Activated T-cell treated with anti-CD3 and anti-CD28 coated beads, Interleukin-2, amount 50 U/mL, for 72 hours (primary cell): ENCODE data around the gene JADE2. TPM values are rescaled to one million over a fixed set of nuclear protein-coding genes. Genes with fewer than 3 reads are reported as not detected.
"Not testable (repeated sequence)": the region's sequence is repeated elsewhere in the genome, so short reads cannot be mapped to it uniquely, and the experiment has no call there.

Source experiments
- ATAC-seq, 2 donors: fragments of 150-1000 bp; cut with Tn5 transposase; replicated peaks in 1 of 2; 2 replicates each; pipeline ENCODE4 v1.10.0; 2021; ENCODE audit warnings: moderate library complexity in 2 of 2, mild to moderate bottlenecking in 1 of 2
- DNase-seq, 2 donors: peaks; one replicate each; pipeline ENCODE4 v3.0.0; 2021 to 2022; ENCODE audit warnings: mixed read lengths in 1 of 2
- H3K27ac Mint-ChIP-seq: one replicate; pipeline ENCODE4 v1.8.0; 2022; ENCODE audit warnings: mild to moderate bottlenecking, moderate library complexity, mixed read lengths
- H3K27me3 Mint-ChIP-seq: one replicate; pipeline ENCODE4 v1.8.0; 2022; ENCODE audit warnings: low read depth, mixed read lengths
- H3K36me3 Mint-ChIP-seq, 2 donors: one replicate each; pipeline ENCODE4 v1.8.0; 2022; ENCODE audit warnings: mixed read lengths in 2 of 2, mild to moderate bottlenecking in 1 of 2; ENCODE audit not compliant: insufficient read depth in 2 of 2
- H3K4me1 Mint-ChIP-seq: one replicate; pipeline ENCODE4 v1.8.0; 2022; ENCODE audit warnings: low read depth, mixed read lengths
- H3K4me3 Mint-ChIP-seq, 2 donors: one replicate each; pipeline ENCODE4 v1.8.0; 2022; ENCODE audit warnings: mild to moderate bottlenecking in 2 of 2, mixed read lengths in 2 of 2, moderate library complexity in 2 of 2
- H3K9me3 Mint-ChIP-seq, 2 donors: one replicate each; pipeline ENCODE4 v1.8.0; 2022; ENCODE audit warnings: mixed read lengths in 2 of 2
- total RNA-seq, 2 donors: library from RNA; stranded (reverse); gene quantifications; one replicate each; pipeline ENCODE4 v1.2.3, GENCODE V29; 2022

The JADE2 gene
- total RNA-seq, 2 donors from 2014 or later = 87.0 to 88.8 TPM

GRCh38 chr5:134541736-134542376 is 16.4 kb downstream of the JADE2 start:
- H3K4me1 Mint-ChIP-seq = peaks cover 60% of the 10 kb centered on the region
- DNase-seq = peak; percentile 25 to 36
- no peaks in the 10 kb centered on the region for H3K27me3 Mint-ChIP-seq

GRCh38 chr5:134543820-134544614 is 18.5 kb downstream of the JADE2 start:
- H3K4me3 Mint-ChIP-seq = peak overlapping the region; percentile 87 to 93
- peaks cover 74% of the 10 kb centered on the region for H3K4me1 Mint-ChIP-seq
- no peaks in the 10 kb centered on the region for H3K9me3 Mint-ChIP-seq
- DNase-seq = peak; percentile 56 to 61
- H3K36me3 Mint-ChIP-seq = peaks cover 0 to 5% of the 10 kb centered on the region in 2 donors
- peak; percentile 79 to 81 for ATAC-seq
- H3K27me3 Mint-ChIP-seq = no peaks in the 10 kb centered on the region
- peak overlapping the region; percentile 99 for H3K27ac Mint-ChIP-seq

More at GRCh38 chr5:134541736-134542376, 16.4 kb downstream of the JADE2 start:
- no peaks in the 10 kb centered on the region for H3K9me3 Mint-ChIP-seq
- no peak overlapping the region for H3K4me3 Mint-ChIP-seq
- ATAC-seq = no peak
- no peak overlapping the region for H3K27ac Mint-ChIP-seq
- peaks cover 0 to 2% of the 10 kb centered on the region in 2 donors for H3K36me3 Mint-ChIP-seq

- H3K27me3 Mint-ChIP-seq = no peaks in the 10 kb centered on the region
- peaks cover 81% of the 10 kb centered on the region for H3K4me1 Mint-ChIP-seq
- peak overlapping the region; percentile 99 for H3K27ac Mint-ChIP-seq
- H3K9me3 Mint-ChIP-seq = no peaks in the 10 kb centered on the region
- peak overlapping the region; percentile 87 to 93 for H3K4me3 Mint-ChIP-seq
- ATAC-seq (peak; percentile 31 to 42), DNase-seq (peak; percentile 29 to 35)
- H3K36me3 Mint-ChIP-seq = peaks cover 0 to 5% of the 10 kb centered on the region in 2 donors
These were observed 19.8 kb downstream of the JADE2 start for GRCh38 chr5:134545070-134545868.

- Mint-ChIP-seq H3K27me3 (no peaks in the 10 kb centered on the region), H3K4me1 (peaks cover 68% of the 10 kb centered on the region), H3K27ac (peak overlapping the region; percentile 10), H3K9me3 (no peaks in the 10 kb centered on the region), H3K4me3 (no peak overlapping the region), H3K36me3 (peaks cover 0 to 7% of the 10 kb centered on the region in 2 donors)
- ATAC-seq (no peak), DNase-seq (no peak)
These were observed 21.6 kb downstream of the JADE2 start for GRCh38 chr5:134547066-134547465.

GRCh38 chr5:134547579-134547978 is 22.1 kb downstream of the JADE2 start:
- Mint-ChIP-seq H3K9me3 (no peaks in the 10 kb centered on the region), H3K27me3 (no peaks in the 10 kb centered on the region), H3K4me1 (peaks cover 68% of the 10 kb centered on the region), H3K36me3 (peaks cover 2 to 7% of the 10 kb centered on the region in 2 donors), H3K4me3 (no peak overlapping the region), H3K27ac (no peak overlapping the region)
- DNase-seq (no peak), ATAC-seq (no peak)

- H3K9me3 Mint-ChIP-seq = no peaks in the 10 kb centered on the region
- peaks cover 68% of the 10 kb centered on the region for H3K4me1 Mint-ChIP-seq
- peaks cover 2 to 7% of the 10 kb centered on the region in 2 donors for H3K36me3 Mint-ChIP-seq
- no peak for ATAC-seq
- H3K4me3 Mint-ChIP-seq = no peak overlapping the region
- H3K27me3 Mint-ChIP-seq = no peaks in the 10 kb centered on the region
- H3K27ac Mint-ChIP-seq = no peak overlapping the region
- no peak for DNase-seq
These were observed 22.7 kb downstream of the JADE2 start for GRCh38 chr5:134547999-134548658.

GRCh38 chr5:134549714-134550113 is 24.2 kb downstream of the JADE2 start:
- H3K27me3 Mint-ChIP-seq = no peaks in the 10 kb centered on the region
- H3K4me1 Mint-ChIP-seq = peaks cover 62% of the 10 kb centered on the region
- no peaks in the 10 kb centered on the region for H3K9me3 Mint-ChIP-seq
- peak; percentile 8 to 16 for DNase-seq
- peak overlapping the region; percentile 21 for H3K27ac Mint-ChIP-seq
- ATAC-seq = peak; percentile 39 to 60
- H3K36me3 Mint-ChIP-seq = peaks cover 2 to 8% of the 10 kb centered on the region in 2 donors
- H3K4me3 Mint-ChIP-seq = no peak overlapping the region

GRCh38 chr5:134550271-134551214 is 25.1 kb downstream of the JADE2 start:
- DNase-seq = no peak
- H3K36me3 Mint-ChIP-seq = peaks cover 2 to 8% of the 10 kb centered on the region in 2 donors
- no peak overlapping the region for H3K4me3 Mint-ChIP-seq
- no peaks in the 10 kb centered on the region for H3K27me3 Mint-ChIP-seq
- peak overlapping the region; percentile 56 for H3K27ac Mint-ChIP-seq
- no peaks in the 10 kb centered on the region for H3K9me3 Mint-ChIP-seq
- peaks cover 62% of the 10 kb centered on the region for H3K4me1 Mint-ChIP-seq
- no peak for ATAC-seq

GRCh38 chr5:134551901-134552300 is 26.4 kb downstream of the JADE2 start:
- Mint-ChIP-seq H3K27ac (peak overlapping the region; percentile 30), H3K4me3 (no peak overlapping the region), H3K9me3 (no peaks in the 10 kb centered on the region), H3K27me3 (no peaks in the 10 kb centered on the region), H3K4me1 (peaks cover 66% of the 10 kb centered on the region), H3K36me3 (peaks cover 8 to 15% of the 10 kb centered on the region in 2 donors)
- DNase-seq (no peak), ATAC-seq (no peak)

GRCh38 chr5:134552301-134552700 is 26.8 kb downstream of the JADE2 start:
- DNase-seq (no peak), ATAC-seq (no peak)
- Mint-ChIP-seq H3K27ac (no peak overlapping the region), H3K36me3 (peaks cover 8 to 16% of the 10 kb centered on the region in 2 donors), H3K27me3 (no peaks in the 10 kb centered on the region), H3K4me1 (peaks cover 64% of the 10 kb centered on the region), H3K4me3 (no peak overlapping the region), H3K9me3 (no peaks in the 10 kb centered on the region)

GRCh38 chr5:134552716-134553115 is 27.2 kb downstream of the JADE2 start:
- not testable (repeated sequence) for ATAC-seq
- peaks cover 8 to 16% of the 10 kb centered on the region in 2 donors for H3K36me3 Mint-ChIP-seq

More at GRCh38 chr5:134552716-134553115, 27.2 kb downstream of the JADE2 start:
- not testable (repeated sequence) for H3K27me3 Mint-ChIP-seq, H3K27ac Mint-ChIP-seq, H3K4me3 Mint-ChIP-seq, H3K9me3 Mint-ChIP-seq, DNase-seq
- peaks cover 59% of the 10 kb centered on the region for H3K4me1 Mint-ChIP-seq
